Stimulated activated CD4-positive, alpha-beta T cell treated with anti-CD3 and anti-CD28 coated beads, Interleukin-12 subunit alpha, Interleukin-12 subunit beta, amount 100 ng/mL, for 48 hours (primary cell): Measurements from ENCODE around the gene PNPLA5.
"Not testable (repeated sequence)": the region's sequence is repeated elsewhere in the genome, so short reads cannot be mapped to it uniquely, and the experiment has no call there.

Source experiments
- DNase-seq, 3 donors: peaks; one replicate each; pipeline ENCODE4 v3.0.0-alpha.2; 2020; ENCODE audit warnings: low read depth in 2 of 3, low spot score in 1 of 3

The PNPLA5 gene, protein sequence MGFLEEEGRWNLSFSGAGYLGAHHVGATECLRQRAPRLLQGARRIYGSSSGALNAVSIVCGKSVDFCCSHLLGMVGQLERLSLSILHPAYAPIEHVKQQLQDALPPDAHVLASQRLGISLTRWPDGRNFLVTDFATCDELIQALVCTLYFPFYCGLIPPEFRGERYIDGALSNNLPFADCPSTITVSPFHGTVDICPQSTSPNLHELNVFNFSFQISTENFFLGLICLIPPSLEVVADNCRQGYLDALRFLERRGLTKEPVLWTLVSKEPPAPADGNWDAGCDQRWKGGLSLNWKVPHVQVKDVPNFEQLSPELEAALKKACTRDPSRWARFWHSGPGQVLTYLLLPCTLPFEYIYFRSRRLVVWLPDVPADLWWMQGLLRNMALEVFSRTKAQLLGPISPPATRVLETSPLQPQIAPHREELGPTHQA

DNA sequence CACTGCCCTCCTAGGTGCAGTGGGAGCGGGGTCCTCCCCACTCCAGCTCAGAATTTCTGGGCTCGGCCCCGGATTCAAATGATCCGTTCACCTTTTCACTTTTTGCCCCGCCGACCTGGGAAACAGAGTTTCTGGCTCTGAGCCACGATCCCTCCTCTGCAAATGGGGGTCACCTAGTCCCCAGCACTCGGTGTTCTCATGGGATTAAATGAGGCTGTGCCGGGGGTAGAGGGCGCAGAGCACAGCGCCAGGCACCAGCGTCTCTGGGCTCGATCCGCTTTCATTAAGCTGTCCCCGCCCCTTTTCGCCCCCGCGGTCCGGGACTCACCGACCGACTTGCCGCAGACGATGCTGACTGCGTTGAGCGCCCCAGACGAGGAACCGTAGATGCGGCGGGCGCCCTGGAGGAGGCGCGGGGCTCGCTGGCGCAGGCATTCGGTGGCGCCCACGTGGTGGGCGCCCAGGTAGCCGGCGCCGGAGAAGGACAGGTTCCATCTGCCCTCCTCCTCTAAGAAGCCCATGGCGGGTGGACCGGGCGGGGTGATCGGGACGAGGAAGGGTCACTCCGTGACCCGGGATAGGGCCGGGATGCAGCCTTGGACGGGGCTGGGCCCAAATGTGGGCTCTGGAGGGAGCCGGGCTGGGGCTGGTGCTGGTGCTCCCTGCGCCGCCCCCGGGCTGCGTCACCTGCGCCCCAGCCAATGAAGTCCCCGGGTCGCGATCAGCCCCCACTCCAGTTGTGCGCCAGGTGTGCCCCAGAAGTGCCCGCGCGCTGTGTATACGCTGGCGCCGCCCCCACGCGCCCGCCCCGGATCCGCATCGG is at the start of gene PNPLA5:
TSS of gene PNPLA5 (minus strand) at position 654 of the 823 bp plus-strand sequence. CDS start at position 521, 133 bp downstream.
- DNase-seq: peak in 1 of 3 donors; percentile 19

GRCh38 chr22:43941449-43941848 is 49.6 kb upstream of the PNPLA5 start:
- DNase-seq: no peak

DNA sequence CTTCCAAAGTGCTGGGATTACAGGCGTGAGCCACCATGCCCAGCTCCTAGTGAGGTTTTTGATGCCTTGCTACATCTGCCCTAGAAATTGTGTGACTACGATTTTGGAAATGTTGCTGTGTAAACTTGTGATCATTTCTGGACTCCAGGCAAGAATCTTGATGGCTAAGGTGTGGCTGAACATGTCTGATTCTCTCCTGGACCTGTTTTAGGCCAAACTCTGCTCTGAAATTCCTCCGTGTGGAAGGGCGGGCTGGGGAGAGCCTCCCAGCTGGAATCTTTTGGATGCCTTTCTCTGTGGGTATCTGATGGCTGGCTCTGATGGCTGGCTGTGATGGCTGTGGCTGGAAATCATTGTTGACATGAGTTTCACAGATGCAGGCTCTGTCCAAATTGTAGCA is 40.0 kb upstream of the PNPLA5 start:
- DNase-seq: no peak

DNA sequence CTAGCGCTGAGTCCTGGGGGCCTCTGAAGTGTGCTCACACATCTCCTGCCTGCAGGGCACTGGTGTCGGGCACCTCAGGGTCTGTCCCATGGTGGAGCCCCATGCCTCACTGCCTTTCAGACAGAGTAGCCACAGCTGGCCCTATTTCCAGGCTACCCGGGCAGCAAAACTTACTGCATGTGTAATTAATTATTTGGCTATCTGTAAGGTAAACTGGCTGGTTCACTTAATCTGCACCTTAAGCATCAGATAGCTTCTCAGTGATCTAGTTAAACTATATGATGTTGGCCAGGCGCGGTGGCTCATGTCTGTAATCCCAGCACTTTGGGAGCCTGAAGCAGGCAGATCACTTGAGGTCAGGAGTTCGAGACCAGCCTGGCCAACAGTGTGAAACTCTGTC is 37.1 kb upstream of the PNPLA5 start:
- no peak for DNase-seq

GRCh38 chr22:43928468-43928867 is 36.7 kb upstream of the PNPLA5 start:
- no peak for DNase-seq

GRCh38 chr22:43926349-43926710 is 34.5 kb upstream of the PNPLA5 start:
- DNase-seq: no peak

GRCh38 chr22:43925433-43926348 is 33.9 kb upstream of the PNPLA5 start:
- no peak for DNase-seq

- DNase-seq: no peak
Measured at GRCh38 chr22:43924877-43925276, 33.1 kb upstream of the PNPLA5 start.

DNA sequence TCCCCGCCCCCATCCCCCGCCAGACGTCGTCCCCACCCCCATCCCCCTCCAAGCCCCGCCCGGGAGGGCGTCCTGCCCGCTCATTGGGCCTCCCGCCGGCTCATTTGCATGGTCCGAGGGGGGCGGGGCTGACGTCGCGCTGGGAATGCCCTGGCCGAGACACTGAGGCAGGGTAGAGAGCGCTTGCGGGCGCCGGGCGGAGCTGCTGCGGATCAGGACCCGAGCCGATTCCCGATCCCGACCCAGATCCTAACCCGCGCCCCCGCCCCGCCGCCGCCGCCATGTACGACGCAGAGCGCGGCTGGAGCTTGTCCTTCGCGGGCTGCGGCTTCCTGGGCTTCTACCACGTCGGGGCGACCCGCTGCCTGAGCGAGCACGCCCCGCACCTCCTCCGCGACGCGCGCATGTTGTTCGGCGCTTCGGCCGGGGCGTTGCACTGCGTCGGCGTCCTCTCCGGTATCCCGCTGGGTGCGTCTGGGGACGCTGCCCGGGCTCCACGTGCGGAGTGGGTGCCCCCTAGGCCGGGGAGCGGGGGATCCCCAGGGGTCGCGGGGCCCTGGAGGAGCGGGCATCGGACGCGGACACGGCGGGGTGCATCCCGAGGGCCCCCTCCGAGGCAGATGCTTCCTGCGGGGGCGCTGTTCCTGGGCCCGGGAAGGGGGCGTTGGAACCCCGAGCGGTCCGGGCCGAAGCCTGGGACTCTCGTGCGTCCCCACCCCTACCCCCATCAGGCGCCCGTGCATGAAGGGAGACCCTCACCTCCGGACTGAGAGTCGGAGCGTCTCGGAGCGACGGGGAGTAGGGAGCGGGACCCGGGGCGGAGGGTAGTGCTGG is 32.0 kb upstream of the PNPLA5 start, which contains the start of gene PNPLA3:
TSS of gene PNPLA3 (plus strand) at position 175 of the 834 bp plus-strand sequence. CDS start at position 282, 107 bp downstream.
- peak; percentile 59 to 75 (median 62) for DNase-seq

- no peak for DNase-seq
Measured at GRCh38 chr22:43923191-43923590, 31.4 kb upstream of the PNPLA5 start.

DNA sequence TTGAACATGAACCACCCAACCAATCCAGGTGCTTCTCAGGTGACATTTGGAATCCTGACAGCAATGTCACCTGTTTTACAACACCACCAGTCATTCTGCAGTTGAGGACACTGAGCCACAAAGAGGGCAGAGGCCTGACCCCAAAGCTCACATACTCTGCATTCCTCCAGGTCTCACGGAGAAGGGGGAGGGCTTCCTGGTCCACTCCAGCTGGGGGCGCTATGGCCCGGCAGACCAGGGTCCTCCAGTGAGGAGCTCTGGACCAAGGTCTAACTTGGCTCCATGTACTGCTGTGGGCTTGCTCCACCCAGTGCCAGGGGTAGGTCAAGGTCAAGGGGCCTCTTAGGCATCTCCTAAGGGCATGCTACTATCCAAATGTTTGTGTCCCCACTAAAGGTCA is 30.3 kb upstream of the PNPLA5 start:
- DNase-seq: no peak

DNA sequence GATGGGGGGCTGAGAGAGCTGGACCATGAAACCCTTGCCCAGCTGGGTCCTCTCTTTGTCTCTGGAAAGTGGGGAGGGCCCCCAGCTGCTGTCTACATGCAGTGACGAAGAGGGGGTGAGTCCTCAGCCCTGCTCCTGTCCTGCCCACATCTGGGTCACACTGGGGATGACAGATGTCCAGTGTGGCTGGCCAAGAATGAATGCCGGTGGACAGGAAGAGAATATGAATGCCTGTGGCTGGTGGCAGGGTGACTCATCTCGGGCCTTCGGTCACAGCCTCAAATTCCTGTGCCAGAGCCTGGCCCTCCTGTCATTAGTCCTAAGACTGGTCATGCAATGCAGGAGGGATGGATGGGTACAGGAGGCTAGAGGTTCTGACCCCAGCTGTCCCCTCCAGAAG is 29.6 kb upstream of the PNPLA5 start:
- DNase-seq: no peak

DNA sequence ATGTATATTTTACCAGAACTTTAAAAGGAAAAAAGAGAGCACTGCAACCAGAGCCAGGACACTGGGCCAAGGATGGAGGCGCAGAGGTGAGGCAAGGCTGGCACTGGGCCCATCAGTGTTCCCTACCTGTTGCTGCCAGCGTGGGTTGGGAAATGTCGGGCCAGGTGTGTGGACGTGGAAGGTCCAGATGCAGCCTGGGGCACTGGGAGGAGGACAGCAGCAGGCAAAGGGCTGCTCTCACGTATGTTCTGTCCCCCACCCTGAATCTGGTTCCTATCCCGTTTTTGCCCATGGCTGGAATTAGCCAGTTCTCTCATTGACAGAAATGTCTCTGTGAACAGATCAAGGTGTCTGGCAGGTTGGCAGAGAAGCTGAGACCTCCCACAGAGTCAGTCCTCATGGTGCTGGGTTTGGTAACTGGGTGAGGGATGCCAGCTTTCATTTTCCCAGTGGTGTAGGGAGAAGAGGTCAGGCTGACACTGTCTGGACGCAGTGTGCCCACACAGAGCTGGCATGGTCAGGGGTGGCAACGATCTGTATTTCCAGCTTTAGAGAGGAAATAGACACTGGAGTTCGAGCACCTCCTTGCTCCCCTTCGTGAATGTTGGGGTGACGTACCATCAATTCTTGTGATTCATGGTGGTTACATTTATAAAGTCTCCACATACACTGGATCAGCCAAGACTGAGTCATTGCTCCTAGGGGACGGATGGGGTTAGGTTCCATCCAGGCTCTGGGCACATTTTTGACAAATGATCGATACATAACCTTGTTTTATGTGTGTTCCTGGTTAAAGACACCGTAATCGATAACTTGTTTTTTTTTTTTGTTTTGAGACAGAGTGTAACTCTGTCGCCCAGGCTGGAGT is 27.5 kb upstream of the PNPLA5 start:
- no peak for DNase-seq

GRCh38 chr22:43917521-43917920 is 25.7 kb upstream of the PNPLA5 start:
- DNase-seq: no peak

- DNase-seq: no peak
Measured at GRCh38 chr22:43911351-43911750, 19.5 kb upstream of the PNPLA5 start.

DNA sequence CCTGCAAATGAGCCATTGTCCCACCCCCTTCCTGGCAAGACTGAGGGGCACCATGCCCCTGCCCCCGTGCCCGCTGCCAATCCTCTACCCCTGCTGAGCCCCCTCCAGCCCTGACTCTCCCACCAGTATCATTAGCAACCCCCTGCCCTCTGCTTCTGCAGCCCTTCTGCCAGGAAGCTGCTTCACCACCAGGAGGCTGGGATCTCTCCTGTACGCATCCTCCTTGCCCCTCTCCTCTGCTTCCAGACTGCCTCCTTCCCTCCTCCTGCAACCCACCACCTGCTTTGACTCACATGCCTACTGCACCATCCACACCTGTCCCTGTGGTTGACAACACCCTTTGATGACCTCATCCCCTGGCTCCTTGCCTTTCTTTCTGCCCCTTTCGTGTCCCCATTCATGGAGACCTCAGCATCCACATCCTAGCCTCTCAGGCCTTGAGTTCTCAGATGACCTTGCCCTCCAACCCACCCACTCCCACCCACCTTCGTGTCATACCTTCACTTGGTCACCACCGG is 18.4 kb upstream of the PNPLA5 start:
- DNase-seq: no peak

- no peak for DNase-seq
Measured at GRCh38 chr22:43909708-43910107, 17.9 kb upstream of the PNPLA5 start.

GRCh38 chr22:43905681-43906080 is 13.9 kb upstream of the PNPLA5 start:
- DNase-seq: no peak

- not testable (repeated sequence) for DNase-seq
Measured at GRCh38 chr22:43904412-43904811, 12.6 kb upstream of the PNPLA5 start.
